Heart left ventricle (tissue), 13 donors: ENCODE results near the gene CARS1.
"Not testable (repeated sequence)": the region's sequence is repeated elsewhere in the genome, so short reads cannot be mapped to it uniquely, and the experiment has no call there.

Experiments used
- POLR2A ChIP-seq, 2 donors: fragments of 450-650 bp; IDR thresholded peaks; one replicate each; pipeline ENCODE4 v1.6.1; 2017; ENCODE audit warnings: antibody characterized with exemption in 2 of 2, mild to moderate bottlenecking in 2 of 2, moderate library complexity in 2 of 2
- TF ChIP-seq, protein P1 (sequence below), 12 donors: fragments of 200-600 bp; sonication (generic) in 4 of 12; IDR thresholded peaks; one replicate each; pipeline versions ENCODE4 v1.5.0 to v1.8.0; 2018 to 2022; ENCODE audit warnings: antibody characterized with exemption in 12 of 12, mild to moderate bottlenecking in 5 of 12
- donor health status: ischemic (EF 13 %, LVEDD 7.1; RV severe dilation, severe dysfunction).
- donor health status: DM: no; HTN: yes; CAD: no.
- donor health status: DM: no; HTN: no; CAD: no.
- donor health status: ischemic (EF 25% LVEDD 6.9; RV normal size, moderate dysfunction).
- donor health status: ischemic (EF 25% LVEDD 5.7; RV mildly dilated, moderate dysfunction).
- donor health status: ischemic (EF 35%, LVEDD 5.7; RV mildly dilated, moderate dysfunction).
- donor health status: nonischemic (EF 11% LVEDD 7.7; RV severe dilation, severe dysfunction).
- donor health status: DM: yes; HTN: yes; CAD: no.
- donor health status: PGD.
- donor health status: ischemic (EF 29% LVEDD 5.4; RV normal size, mild dysfunction).
- donor health status: nonischemic (EF 23%, LVEDD 6.1; RV moderate dilation, normal function).

DNA sequence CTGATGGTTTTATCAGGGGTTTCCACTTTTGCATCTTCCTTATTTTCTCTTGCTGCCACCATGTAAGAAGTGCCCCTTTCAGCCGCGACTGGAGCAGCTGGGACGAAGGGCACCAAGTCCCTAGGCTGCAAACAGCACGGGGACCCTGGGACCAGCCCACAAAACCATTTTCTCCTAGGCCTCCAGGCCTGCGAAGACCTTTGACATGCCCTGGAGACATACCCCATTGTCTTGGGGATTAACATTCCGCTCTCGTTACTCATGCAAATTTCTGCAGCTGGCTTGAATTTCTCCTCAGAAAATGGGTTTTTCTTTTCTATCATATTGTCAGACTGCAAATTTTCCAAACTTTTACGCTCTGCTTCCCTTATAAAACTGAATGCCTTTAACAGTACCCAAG, 6.7 kb upstream of the CARS1 start:
- TF ChIP-seq, protein P1, sequence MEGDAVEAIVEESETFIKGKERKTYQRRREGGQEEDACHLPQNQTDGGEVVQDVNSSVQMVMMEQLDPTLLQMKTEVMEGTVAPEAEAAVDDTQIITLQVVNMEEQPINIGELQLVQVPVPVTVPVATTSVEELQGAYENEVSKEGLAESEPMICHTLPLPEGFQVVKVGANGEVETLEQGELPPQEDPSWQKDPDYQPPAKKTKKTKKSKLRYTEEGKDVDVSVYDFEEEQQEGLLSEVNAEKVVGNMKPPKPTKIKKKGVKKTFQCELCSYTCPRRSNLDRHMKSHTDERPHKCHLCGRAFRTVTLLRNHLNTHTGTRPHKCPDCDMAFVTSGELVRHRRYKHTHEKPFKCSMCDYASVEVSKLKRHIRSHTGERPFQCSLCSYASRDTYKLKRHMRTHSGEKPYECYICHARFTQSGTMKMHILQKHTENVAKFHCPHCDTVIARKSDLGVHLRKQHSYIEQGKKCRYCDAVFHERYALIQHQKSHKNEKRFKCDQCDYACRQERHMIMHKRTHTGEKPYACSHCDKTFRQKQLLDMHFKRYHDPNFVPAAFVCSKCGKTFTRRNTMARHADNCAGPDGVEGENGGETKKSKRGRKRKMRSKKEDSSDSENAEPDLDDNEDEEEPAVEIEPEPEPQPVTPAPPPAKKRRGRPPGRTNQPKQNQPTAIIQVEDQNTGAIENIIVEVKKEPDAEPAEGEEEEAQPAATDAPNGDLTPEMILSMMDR (IDR thresholded peaks at IDR 0.05) = not testable (repeated sequence)
- not testable (repeated sequence) for TF ChIP-seq POLR2A (IDR thresholded peaks at IDR 0.05)
